ENCODE measurements around the gene CBARP.

DNA sequence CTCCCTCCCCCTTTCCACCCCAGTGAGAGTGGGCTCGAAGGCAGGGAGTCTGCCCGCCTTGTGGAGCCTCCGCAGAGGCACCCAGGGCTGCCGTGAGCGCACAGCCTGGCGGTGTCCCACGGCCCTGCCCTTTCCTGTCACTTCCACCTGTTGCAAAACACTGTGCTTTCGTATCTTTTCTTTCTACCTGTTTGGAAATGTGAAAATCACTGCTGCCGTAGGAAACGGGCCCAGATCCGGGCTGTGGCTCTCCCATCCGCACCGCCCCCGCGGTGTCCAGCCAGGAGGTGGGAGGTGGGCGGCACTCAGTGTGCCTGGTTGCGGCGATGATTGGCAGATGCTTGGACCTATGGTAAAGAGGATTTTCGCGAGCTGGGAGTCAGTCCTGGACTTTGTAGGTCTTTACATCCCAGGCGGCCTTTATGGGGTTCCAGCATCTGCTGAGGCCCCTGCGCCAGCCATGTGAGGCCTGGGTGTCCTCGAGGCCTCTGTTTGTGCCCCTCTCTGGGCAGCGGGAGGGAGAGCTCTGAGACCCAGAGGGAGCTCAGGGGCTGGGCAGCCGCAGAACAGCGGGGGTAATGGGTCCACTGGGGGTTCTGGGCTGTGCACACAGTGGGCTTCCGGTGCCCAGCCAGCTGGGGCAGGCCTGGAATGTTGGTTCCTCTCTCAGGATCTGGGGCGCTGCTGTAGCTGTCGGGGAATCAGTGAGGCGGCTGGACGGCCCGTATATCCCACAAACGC, 26.1 kb downstream of the CBARP start:
- TF ChIP-seq, protein P1, sequence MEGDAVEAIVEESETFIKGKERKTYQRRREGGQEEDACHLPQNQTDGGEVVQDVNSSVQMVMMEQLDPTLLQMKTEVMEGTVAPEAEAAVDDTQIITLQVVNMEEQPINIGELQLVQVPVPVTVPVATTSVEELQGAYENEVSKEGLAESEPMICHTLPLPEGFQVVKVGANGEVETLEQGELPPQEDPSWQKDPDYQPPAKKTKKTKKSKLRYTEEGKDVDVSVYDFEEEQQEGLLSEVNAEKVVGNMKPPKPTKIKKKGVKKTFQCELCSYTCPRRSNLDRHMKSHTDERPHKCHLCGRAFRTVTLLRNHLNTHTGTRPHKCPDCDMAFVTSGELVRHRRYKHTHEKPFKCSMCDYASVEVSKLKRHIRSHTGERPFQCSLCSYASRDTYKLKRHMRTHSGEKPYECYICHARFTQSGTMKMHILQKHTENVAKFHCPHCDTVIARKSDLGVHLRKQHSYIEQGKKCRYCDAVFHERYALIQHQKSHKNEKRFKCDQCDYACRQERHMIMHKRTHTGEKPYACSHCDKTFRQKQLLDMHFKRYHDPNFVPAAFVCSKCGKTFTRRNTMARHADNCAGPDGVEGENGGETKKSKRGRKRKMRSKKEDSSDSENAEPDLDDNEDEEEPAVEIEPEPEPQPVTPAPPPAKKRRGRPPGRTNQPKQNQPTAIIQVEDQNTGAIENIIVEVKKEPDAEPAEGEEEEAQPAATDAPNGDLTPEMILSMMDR (conservative IDR thresholded peaks at IDR 0.05 in 1 of 2, IDR thresholded peaks at IDR 0.05 in 1 of 2; ENCODE audit: extremely low read depth in 1 of 2, insufficient read depth in 1 of 2, low read depth in 1 of 2, low read length in 2 of 2): no peak
- no peak for TF ChIP-seq EZH2 (IDR thresholded peaks at IDR 0.05; ENCODE audit: borderline replicate concordance, low read length)

Measured in mammary epithelial cell (primary cell).